Measurements from ENCODE around the gene GRIK3.

GRCh38 chr1:37033355-37034101, 787 bp downstream of the GRIK3 start:
- TF ChIP-seq, protein P1, sequence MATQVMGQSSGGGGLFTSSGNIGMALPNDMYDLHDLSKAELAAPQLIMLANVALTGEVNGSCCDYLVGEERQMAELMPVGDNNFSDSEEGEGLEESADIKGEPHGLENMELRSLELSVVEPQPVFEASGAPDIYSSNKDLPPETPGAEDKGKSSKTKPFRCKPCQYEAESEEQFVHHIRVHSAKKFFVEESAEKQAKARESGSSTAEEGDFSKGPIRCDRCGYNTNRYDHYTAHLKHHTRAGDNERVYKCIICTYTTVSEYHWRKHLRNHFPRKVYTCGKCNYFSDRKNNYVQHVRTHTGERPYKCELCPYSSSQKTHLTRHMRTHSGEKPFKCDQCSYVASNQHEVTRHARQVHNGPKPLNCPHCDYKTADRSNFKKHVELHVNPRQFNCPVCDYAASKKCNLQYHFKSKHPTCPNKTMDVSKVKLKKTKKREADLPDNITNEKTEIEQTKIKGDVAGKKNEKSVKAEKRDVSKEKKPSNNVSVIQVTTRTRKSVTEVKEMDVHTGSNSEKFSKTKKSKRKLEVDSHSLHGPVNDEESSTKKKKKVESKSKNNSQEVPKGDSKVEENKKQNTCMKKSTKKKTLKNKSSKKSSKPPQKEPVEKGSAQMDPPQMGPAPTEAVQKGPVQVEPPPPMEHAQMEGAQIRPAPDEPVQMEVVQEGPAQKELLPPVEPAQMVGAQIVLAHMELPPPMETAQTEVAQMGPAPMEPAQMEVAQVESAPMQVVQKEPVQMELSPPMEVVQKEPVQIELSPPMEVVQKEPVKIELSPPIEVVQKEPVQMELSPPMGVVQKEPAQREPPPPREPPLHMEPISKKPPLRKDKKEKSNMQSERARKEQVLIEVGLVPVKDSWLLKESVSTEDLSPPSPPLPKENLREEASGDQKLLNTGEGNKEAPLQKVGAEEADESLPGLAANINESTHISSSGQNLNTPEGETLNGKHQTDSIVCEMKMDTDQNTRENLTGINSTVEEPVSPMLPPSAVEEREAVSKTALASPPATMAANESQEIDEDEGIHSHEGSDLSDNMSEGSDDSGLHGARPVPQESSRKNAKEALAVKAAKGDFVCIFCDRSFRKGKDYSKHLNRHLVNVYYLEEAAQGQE (IDR thresholded peaks at IDR 0.05; ENCODE audit: low read depth), result no peak
- TF ChIP-seq USF1 (IDR thresholded peaks at IDR 0.05), result no peak
- no peak for TF ChIP-seq CEBPB (IDR thresholded peaks at IDR 0.05)
- TF ChIP-seq, protein P2, sequence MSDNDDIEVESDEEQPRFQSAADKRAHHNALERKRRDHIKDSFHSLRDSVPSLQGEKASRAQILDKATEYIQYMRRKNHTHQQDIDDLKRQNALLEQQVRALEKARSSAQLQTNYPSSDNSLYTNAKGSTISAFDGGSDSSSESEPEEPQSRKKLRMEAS (IDR thresholded peaks at IDR 0.05), result no peak
- no peak for TF ChIP-seq TAF1 (IDR thresholded peaks at IDR 0.05; ENCODE audit: low read depth)
- TF ChIP-seq RAD21 (IDR thresholded peaks at IDR 0.05; ENCODE audit: low read depth), result no peak
- no peak for TF ChIP-seq NFIC (IDR thresholded peaks at IDR 0.05)
- TF ChIP-seq TCF12 (IDR thresholded peaks at IDR 0.05; ENCODE audit: low read depth), result no peak
- no peak for TF ChIP-seq YY1 (IDR thresholded peaks at IDR 0.05; ENCODE audit: low read depth)
- no peak for TF ChIP-seq EP300 (IDR thresholded peaks at IDR 0.05; ENCODE audit: borderline replicate concordance)
